Measurements from ENCODE around the gene TNFSF12. TPM values are rescaled to one million over a fixed set of nuclear protein-coding genes. Genes with fewer than 3 reads are reported as not detected.

TNFSF12 gene
- total RNA-seq, 2 donors from 2014 or later: 27.4 to 44.2 TPM

- Mint-ChIP-seq H3K9me3 (no peaks in the 10 kb centered on the region), H3K27ac (peak overlapping the region; percentile 32), H3K36me3 (ENCODE audit: low read depth) (peaks cover 21% of the 10 kb centered on the region), H3K4me1 (peaks cover 35% of the 10 kb centered on the region), H3K4me3 (no peak overlapping the region), H3K27me3 (no peaks in the 10 kb centered on the region)
- ATAC-seq (replicated peaks): no peak
These were observed 7.8 kb downstream of the TNFSF12 start for GRCh38 chr17:7556627-7557026.

- Mint-ChIP-seq H3K27me3 (no peaks in the 10 kb centered on the region), H3K4me3 (no peak overlapping the region), H3K4me1 (peaks cover 35% of the 10 kb centered on the region), H3K27ac (no peak overlapping the region), H3K9me3 (no peaks in the 10 kb centered on the region), H3K36me3 (ENCODE audit: low read depth) (peaks cover 23% of the 10 kb centered on the region)
- ATAC-seq (replicated peaks): no peak
These were observed 8.4 kb downstream of the TNFSF12 start for GRCh38 chr17:7557147-7557764.

GRCh38 chr17:7557775-7558543 lies 9.1 kb downstream of the TNFSF12 start:
- Mint-ChIP-seq H3K4me1 (peaks cover 35% of the 10 kb centered on the region), H3K4me3 (no peak overlapping the region), H3K9me3 (no peaks in the 10 kb centered on the region), H3K36me3 (ENCODE audit: low read depth) (peaks cover 24% of the 10 kb centered on the region), H3K27me3 (no peaks in the 10 kb centered on the region), H3K27ac (peak overlapping the region; percentile 61)
- ATAC-seq (replicated peaks): no peak

GRCh38 chr17:7558544-7559319 lies 9.9 kb downstream of the TNFSF12 start, which contains the start of gene TNFSF13:
TSS of gene TNFSF13 (plus strand) at chr17:7558750. CDS start at chr17:7559040, 290 bp downstream.
- Mint-ChIP-seq H3K27me3 (no peaks in the 10 kb centered on the region), H3K4me1 (peaks cover 29% of the 10 kb centered on the region), H3K36me3 (ENCODE audit: low read depth) (peaks cover 26% of the 10 kb centered on the region), H3K27ac (peak within 1 kb of the TSS; percentile 61), H3K9me3 (no peaks in the 10 kb centered on the region), H3K4me3 (no peak within 1 kb of the TSS)
- ATAC-seq (replicated peaks): no peak

GRCh38 chr17:7559320-7560171 lies 10.7 kb downstream of the TNFSF12 start:
- ATAC-seq (replicated peaks): no peak
- Mint-ChIP-seq H3K36me3 (ENCODE audit: low read depth) (peaks cover 35% of the 10 kb centered on the region), H3K9me3 (no peaks in the 10 kb centered on the region), H3K4me3 (peak overlapping the region; percentile 91), H3K4me1 (peaks cover 29% of the 10 kb centered on the region), H3K27ac (peak overlapping the region; percentile 86), H3K27me3 (no peaks in the 10 kb centered on the region)

- Mint-ChIP-seq H3K27ac (peak overlapping the region; percentile 86), H3K4me3 (peak overlapping the region; percentile 91), H3K4me1 (peaks cover 24% of the 10 kb centered on the region), H3K9me3 (no peaks in the 10 kb centered on the region), H3K27me3 (no peaks in the 10 kb centered on the region), H3K36me3 (ENCODE audit: low read depth) (peaks cover 43% of the 10 kb centered on the region)
- peak; percentile 45 for ATAC-seq (replicated peaks)
These were observed 11.5 kb downstream of the TNFSF12 start for GRCh38 chr17:7560172-7561027.

GRCh38 chr17:7561028-7561575 lies 12.2 kb downstream of the TNFSF12 start:
- ATAC-seq (replicated peaks): peak; percentile 84
- Mint-ChIP-seq H3K27ac (peak overlapping the region; percentile 86), H3K4me1 (peaks cover 20% of the 10 kb centered on the region), H3K27me3 (no peaks in the 10 kb centered on the region), H3K36me3 (ENCODE audit: low read depth) (peaks cover 50% of the 10 kb centered on the region), H3K4me3 (peak overlapping the region; percentile 91), H3K9me3 (no peaks in the 10 kb centered on the region)

GRCh38 chr17:7561589-7562207 lies 12.8 kb downstream of the TNFSF12 start, which contains the start of gene SENP3:
TSS of gene SENP3 (plus strand) at chr17:7561919. CDS start at chr17:7563077, 1,158 bp downstream.
- Mint-ChIP-seq H3K4me1 (peaks cover 20% of the 10 kb centered on the region), H3K36me3 (ENCODE audit: low read depth) (peaks cover 56% of the 10 kb centered on the region), H3K27me3 (no peaks in the 10 kb centered on the region), H3K4me3 (peak within 1 kb of the TSS; percentile 91), H3K27ac (peak within 1 kb of the TSS; percentile 93), H3K9me3 (no peaks in the 10 kb centered on the region)
- ATAC-seq (replicated peaks): peak; percentile 90

GRCh38 chr17:7562208-7562605 lies 13.3 kb downstream of the TNFSF12 start:
- Mint-ChIP-seq H3K4me1 (peaks cover 20% of the 10 kb centered on the region), H3K4me3 (peak overlapping the region; percentile 91)

GRCh38 chr17:7563115-7563869 lies 14.4 kb downstream of the TNFSF12 start:
- peaks cover 71% of the 10 kb centered on the region for H3K36me3 Mint-ChIP-seq (ENCODE audit: low read depth)
- no peak for ATAC-seq (replicated peaks)

More at GRCh38 chr17:7562208-7562605, 13.3 kb downstream of the TNFSF12 start:
- Mint-ChIP-seq H3K9me3 (no peaks in the 10 kb centered on the region), H3K36me3 (ENCODE audit: low read depth) (peaks cover 61% of the 10 kb centered on the region), H3K27me3 (no peaks in the 10 kb centered on the region), H3K27ac (peak overlapping the region; percentile 93)
- no peak for ATAC-seq (replicated peaks)

GRCh38 chr17:7569571-7569970 lies 20.7 kb downstream of the TNFSF12 start:
- Mint-ChIP-seq H3K4me1 (peaks cover 8% of the 10 kb centered on the region), H3K9me3 (no peaks in the 10 kb centered on the region), H3K4me3 (no peak overlapping the region), H3K27me3 (no peaks in the 10 kb centered on the region), H3K27ac (peak overlapping the region; percentile 97), H3K36me3 (ENCODE audit: low read depth) (peaks cover 99% of the 10 kb centered on the region)
- no peak for ATAC-seq (replicated peaks)

More at GRCh38 chr17:7563115-7563869, 14.4 kb downstream of the TNFSF12 start:
- Mint-ChIP-seq H3K27ac (peak overlapping the region; percentile 93), H3K9me3 (no peaks in the 10 kb centered on the region), H3K4me1 (peaks cover 20% of the 10 kb centered on the region), H3K4me3 (peak overlapping the region; percentile 91), H3K27me3 (no peaks in the 10 kb centered on the region)

- Mint-ChIP-seq H3K4me3 (no peak overlapping the region), H3K27ac (peak overlapping the region; percentile 97), H3K4me1 (peaks cover 13% of the 10 kb centered on the region), H3K27me3 (no peaks in the 10 kb centered on the region), H3K9me3 (no peaks in the 10 kb centered on the region), H3K36me3 (ENCODE audit: low read depth) (peaks cover 99% of the 10 kb centered on the region)
- no peak for ATAC-seq (replicated peaks)
These were observed 21.5 kb downstream of the TNFSF12 start for GRCh38 chr17:7570351-7570750.

Data from activated T-helper 17 cell treated with anti-CD3 and anti-CD28 coated beads, Interleukin-2, amount 50 U/mL, for 72 hours (primary cell).